ENCODE results near the gene MICOS13.

MICOS13 gene

GRCh38 chr19:5687360-5688198 lies 7.3 kb upstream of the MICOS13 start:
- no peak for DNase-seq (ENCODE audit: low spot score)

DNA sequence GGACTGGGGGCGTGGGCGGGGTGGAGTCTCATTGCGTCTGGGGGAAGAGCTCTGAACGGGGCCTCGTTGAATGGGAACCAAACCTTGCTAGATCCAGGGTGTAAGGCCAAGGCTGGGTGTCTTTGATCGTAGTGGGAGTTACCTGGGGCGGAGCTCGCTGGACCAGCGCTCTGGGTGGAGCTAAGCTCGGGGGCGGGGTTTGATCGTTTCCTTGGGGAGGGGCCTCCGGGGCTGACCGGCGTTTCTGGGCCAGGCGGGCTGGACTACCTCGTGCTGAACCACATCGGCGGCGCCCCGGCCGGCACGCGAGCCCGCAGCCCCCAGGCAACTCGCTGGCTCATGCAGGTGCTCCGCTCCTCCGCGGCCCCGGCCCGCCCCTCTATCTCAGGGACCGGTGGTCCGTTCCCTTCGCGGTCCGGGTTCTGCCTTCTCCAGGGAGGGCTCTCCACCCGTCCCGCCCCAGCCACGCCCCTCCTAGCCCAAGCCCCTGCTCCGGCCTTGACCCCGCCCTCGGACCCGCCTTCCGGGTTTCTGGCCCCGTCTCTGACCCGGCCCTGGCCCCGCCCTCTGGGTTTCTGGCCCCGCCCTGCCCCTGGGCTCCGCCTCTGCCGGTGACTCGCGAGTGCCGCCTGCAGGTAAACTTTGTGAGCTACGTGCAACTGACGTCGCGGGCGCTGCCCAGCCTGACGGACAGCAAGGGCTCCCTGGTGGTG lies 6.5 kb upstream of the MICOS13 start:
- peak; percentile 98 for DNase-seq (ENCODE audit: low spot score)

DNA sequence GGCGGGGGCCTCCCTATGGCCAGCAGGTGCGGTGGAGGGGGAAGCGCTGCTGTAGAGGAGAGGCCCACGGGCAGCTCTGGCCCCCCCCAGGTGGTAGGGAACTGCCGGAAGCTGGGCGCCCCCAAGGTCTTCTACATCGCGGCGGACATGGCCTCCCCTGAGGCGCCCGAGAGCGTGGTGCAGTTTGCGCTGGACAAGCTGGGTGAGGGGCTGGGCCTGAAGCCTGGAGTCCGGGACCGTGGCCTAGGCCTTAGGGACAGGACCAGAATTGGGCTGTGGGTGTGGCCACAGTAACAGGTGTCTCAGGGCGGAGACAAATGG lies 6.0 kb upstream of the MICOS13 start:
- DNase-seq (ENCODE audit: low spot score): no peak

DNA sequence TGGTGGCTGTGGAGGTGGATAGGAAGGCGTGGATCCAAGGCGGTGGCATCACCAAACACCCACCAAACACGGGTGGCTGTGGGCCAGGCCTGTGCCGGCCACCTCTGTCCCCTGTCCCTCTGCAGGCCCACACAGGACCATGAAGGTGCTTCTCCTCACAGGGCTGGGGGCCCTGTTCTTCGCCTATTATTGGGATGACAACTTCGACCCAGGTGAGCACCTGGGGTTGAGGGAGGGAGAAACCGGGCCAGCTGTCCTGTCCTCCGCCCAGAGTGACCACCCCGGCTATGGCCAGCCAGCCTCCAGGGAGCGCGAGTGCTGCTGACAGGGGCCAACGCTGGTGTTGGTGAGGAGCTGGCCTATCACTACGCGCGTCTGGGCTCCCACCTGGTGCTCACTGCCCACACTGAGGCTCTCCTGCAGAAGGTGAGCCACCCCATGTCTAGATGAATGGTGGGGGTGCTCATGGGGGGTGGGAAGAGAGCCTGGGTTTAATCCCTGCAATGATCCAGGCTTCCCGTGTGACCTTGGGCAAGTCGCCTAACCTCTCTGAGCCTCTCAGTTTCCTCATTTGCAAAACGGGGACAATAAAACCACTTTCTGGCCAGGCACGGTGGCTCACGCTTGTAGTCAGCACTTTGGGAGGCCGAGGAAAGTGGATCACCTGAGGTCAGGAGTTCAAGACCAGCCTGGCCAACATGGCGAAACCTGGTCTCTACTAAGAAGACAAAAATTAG lies 4.5 kb upstream of the MICOS13 start:
- DNase-seq (ENCODE audit: low spot score): no peak

DNA sequence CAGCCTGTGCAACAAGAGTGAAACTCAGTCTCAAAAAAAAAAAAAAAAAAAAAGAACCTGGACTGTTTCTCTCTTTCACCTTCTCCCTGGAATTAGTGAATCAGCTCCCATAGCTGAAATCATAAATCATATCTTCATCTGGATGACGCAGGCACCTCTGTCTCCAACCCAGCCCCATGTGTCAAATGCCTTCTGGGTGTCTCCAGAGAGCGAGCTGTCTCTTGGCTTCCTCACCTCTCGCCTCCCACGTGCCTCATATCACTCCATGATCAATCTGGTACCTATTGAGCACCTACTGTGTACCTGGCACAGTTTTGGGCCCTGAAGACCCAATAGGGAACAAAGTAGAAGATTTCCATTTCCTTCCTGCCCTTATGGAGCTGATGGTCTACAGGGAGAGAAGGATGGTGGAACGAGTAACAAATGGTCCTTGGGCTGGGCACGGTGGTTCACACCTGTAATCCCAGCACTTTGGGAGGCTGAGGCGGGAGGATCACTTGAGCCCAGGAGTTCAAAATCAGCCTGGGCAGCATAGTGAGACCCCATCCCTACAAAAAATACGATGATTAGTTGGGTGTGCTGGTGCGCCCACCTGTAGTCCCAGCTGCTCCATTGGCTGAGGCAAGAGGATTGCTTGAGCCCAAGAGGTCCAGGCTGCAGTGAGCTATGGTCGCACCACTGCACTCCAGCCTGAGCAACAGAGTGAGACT lies 3.0 kb upstream of the MICOS13 start:
- no peak for DNase-seq (ENCODE audit: low spot score)

DNA sequence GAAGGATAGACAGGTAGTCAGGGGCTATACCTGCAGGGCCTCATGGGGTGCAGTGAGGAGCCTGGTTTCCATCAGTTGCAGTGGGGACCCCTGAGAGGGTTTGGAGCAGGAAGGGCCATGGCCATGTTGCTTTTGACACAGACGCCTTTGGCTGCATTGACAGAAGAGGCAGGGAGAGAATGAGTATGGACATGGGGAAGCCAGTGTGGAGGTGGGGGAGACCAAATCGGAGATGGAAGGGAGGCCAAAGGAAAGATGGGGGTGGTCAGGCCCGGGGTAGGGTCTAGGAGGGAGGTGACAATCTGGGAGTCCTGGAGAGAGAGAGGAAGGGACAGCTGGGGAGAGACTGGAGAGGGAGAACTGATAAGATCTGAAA lies 1.8 kb upstream of the MICOS13 start:
- DNase-seq (ENCODE audit: low spot score): no peak

- no peak for DNase-seq (ENCODE audit: low spot score)
Observed at GRCh38 chr19:5681391-5682106, 1.2 kb upstream of the MICOS13 start.

DNA sequence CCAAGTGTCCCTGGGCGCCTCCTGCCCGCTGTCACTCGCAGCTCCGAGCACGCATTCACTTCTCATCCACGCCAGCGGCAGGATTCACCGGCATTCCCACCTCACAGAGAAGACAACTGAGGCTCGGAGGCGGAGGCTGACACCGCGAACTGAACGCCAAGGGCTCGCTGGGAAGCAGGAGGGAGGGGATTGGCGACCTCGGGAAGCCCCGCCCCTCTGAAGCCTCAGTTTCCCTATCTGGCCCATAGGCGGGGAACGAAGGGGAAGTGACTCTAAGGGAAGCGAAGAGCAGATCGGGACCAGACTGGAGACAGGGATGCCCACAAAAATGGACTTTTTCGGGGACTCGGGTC lies 256 bp downstream of the MICOS13 start:
- DNase-seq (ENCODE audit: low spot score): peak; percentile 64

- DNase-seq (ENCODE audit: low spot score): no peak
Observed at GRCh38 chr19:5679289-5680083, 830 bp downstream of the MICOS13 start.

GRCh38 chr19:5678071-5678718 lies 2.1 kb downstream of the MICOS13 start:
- DNase-seq (ENCODE audit: low spot score): no peak

GRCh38 chr19:5677580-5677979 lies 2.7 kb downstream of the MICOS13 start:
- DNase-seq (ENCODE audit: low spot score): no peak

DNA sequence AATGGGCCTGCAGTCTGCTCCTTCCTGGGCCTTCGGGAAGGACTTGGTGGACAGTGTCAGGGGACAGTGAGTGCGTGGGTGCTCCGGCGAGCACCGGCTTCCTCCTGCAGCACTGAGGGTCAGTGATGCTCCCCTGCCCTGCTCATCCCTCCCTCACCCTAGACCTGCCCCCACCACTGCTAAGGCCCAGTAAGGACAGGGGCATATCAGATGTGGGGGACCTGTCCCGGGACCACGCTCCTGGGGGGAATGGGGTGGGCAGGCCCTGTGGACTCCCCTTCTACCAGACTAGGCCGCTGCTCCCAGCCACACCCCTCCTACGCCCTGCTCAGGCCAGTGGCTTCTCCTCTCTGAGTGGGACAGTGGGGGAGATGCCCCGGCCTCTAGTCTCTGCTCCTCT lies 3.2 kb downstream of the MICOS13 start:
- DNase-seq (ENCODE audit: low spot score): no peak

DNA sequence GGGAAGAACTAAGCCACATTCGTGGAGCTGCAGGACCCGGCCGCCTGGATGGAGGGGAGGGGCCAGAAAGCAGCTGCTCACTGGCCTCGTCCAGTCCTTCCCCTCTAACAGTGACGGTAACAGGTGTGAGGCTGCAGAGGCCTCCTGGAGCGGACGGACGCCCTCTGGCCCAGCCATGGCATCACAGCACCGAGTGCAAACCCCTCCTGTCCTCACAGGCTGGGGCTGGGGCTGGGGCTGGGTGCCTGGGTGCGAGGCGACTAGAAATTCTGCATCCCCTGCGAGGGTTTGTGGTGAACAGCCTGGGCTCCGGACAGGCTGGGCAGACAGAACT lies 3.6 kb downstream of the MICOS13 start:
- no peak for DNase-seq (ENCODE audit: low spot score)

DNA sequence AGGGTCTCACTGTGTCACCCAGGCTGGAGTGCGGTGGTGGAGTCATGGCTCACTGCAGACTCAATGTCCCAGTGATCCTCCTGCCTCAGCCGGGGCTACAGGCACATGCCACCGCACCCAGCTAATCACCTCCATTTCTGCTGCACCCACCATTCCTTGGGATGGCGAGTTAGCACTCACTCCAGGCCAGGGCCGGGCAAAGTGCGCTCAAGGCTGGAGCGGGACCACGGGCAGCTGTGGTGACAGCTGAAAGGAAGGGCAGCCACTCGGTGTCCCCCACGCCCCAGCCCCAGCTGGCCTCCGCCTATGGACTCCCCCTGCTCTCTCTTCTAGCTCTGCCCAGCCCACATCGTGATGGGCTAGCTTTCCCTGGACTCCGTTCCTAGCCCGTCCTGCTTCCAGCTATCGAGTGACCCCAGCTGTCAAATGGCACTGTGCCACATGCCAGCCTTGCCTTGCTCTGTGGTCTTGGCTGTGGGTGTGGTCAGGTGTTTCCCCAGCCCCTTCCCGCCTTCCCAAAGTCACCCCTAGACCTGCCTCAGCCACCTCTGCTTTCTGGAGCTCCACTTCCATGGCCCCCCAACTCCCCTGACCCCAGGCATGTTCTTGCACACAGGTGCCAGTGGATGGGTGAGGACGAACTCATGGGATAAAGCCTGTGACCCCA lies 4.1 kb downstream of the MICOS13 start:
- no peak for DNase-seq (ENCODE audit: low spot score)

DNA sequence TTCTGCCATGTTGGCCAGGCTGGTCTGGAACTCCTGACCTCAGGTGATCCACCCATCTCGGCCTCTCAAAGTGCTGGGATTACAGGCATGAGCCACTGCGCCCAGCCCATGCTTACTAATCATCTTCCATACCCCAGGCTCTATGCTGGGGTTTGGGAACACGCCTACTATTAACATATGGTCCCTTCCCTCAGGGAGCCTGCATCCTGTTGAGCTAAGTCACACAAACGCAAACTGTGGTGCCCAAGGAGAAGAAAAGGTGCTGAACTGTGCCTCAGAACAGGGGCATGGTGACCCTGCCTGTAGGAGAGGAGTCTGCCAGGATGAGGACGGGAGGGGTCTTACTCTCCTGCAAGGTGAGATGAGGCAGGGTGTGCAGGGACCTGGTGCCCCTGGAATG lies 5.6 kb downstream of the MICOS13 start:
- no peak for DNase-seq (ENCODE audit: low spot score)

- DNase-seq (ENCODE audit: low spot score): no peak
Observed at GRCh38 chr19:5673752-5674151, 6.6 kb downstream of the MICOS13 start.

DNA sequence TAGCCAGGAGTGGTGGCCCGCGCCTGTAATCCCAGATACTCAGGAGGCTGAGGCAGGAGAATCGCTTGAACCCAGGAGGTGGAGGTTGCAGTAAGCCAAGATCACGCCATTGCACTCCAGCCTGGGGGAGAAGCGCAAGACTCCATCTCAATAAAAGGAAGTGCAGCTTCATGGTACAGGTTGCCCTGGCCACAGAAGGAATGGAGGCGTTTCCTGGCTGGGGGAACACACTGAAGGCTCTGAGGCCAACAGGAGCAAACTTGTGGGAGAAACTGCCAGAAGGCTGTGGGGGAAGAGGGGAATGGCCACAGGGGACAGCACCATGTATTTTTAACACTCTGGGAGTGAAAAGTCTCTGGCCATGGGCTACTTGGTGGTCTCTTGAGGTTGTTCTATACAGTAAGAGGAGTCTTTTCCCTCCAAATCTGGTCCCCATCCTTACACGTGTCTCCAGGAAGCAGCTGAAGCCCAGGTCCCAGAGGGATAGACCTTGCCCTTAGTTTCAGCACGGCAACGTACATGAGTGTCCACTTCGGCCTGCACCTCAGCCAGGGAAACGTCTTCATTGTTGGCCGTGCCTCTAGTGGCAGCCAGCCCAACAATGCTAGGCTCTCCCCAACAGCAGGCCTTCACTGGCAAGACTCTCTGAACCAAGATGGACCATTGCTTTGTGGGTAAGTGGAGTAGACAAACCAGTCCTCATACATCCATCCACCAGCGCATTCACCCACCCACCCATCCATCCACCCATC lies 7.4 kb downstream of the MICOS13 start:
- no peak for DNase-seq (ENCODE audit: low spot score)

DNA sequence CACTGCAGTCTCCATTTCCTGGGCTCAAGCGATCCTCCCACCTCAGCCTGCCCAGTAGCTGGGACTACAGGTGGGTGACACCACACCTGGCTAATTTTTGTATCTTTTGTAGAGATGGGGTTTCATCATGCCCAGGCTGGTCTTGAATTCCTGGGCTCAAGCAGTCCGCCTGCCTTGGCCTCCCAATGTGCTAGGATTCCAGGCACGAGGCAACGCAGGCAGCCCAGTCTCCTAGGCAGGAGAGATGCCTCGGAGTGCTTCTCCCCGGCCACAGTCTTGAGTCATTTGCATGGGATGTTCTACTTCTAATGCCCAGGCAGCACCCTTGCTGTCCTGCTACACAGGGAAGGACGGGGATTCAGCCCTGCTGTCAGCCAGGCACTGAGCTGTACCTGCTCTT lies 8.7 kb downstream of the MICOS13 start:
- no peak for DNase-seq (ENCODE audit: low spot score)

GRCh38 chr19:5669212-5669611 lies 11.1 kb downstream of the MICOS13 start:
- DNase-seq (ENCODE audit: low spot score): no peak

All from GM03348 (cell line).